Left lung (tissue), 10 donors: ENCODE data around the gene SORCS3. TPM values are rescaled to one million over a fixed set of nuclear protein-coding genes. Genes with fewer than 3 reads are reported as not detected.

ENCODE experiments used
- ATAC-seq: fragments of 200-7000 bp; cut with Tn5 transposase; one replicate; pipeline ENCODE4 v1.9.1; 2020; ENCODE audit warnings: moderate library complexity
- DNase-seq, 4 donors: peaks; one replicate each; pipeline ENCODE4 v3.0.0-alpha.2; 2013 to 2020
- H3K27ac ChIP-seq, 2 donors: fragments of 200-600 bp; sonication (generic) in 1 of 2; one replicate each; pipeline versions ENCODE4 v1.5.0 to v1.8.0; 2020 to 2021
- H3K27me3 ChIP-seq, 2 donors: fragments of 200-600 bp; sonication (generic) in 1 of 2; one replicate each; pipeline versions ENCODE4 v1.5.0 to v1.8.0; 2020 to 2021
- H3K36me3 ChIP-seq, 2 donors: fragments of 200-600 bp; sonication (generic) in 1 of 2; one replicate each; pipeline versions ENCODE4 v1.5.0 to v1.8.0; 2020 to 2021
- H3K4me1 ChIP-seq, 2 donors: fragments of 200-600 bp; one replicate each; pipeline ENCODE4 v1.8.0; 2021
- H3K4me3 ChIP-seq, 2 donors: fragments of 200-600 bp; sonication (generic) in 1 of 2; one replicate each; pipeline versions ENCODE4 v1.5.0 to v1.8.0; 2020 to 2021; ENCODE audit warnings: mild to moderate bottlenecking in 1 of 2
- H3K9me3 ChIP-seq, 2 donors: fragments of 200-600 bp; sonication (generic) in 1 of 2; one replicate each; pipeline versions ENCODE4 v1.5.0 to v1.8.0; 2020 to 2021
- intact Hi-C, 2 donors: fragments of 100-400 bp; cut with DNase I; formaldehyde crosslinking; loops; one replicate each; pipeline versions ENCODE4 v1.11.2 to v1.14.2; 2022
- polyA plus RNA-seq, 6 donors: library from polyadenylated mRNA; unstranded; fragments of 120-200 nt; gene quantifications; one replicate each; pipeline ENCODE4 v1.2.1, GENCODE V29; 2013; ENCODE audit not compliant: insufficient read length in 6 of 6
- total RNA-seq, 2 donors: library from RNA; stranded (reverse); fragmentation: NEBNext Ultra II Directional; extraction: Animal tissue kit (Norgen Biotek cat#: 25700); gene quantifications; one replicate each; pipeline ENCODE4 v1.2.1, GENCODE V29; 2021
- TF ChIP-seq, protein P1 (sequence below), 2 donors: fragments of 200-600 bp; sonication (generic) in 1 of 2; IDR thresholded peaks; one replicate each; pipeline versions ENCODE4 v1.5.0 to v1.8.0; 2021; ENCODE audit warnings: antibody characterized with exemption in 2 of 2
- donor health status: DM: no; HTN: yes; CAD: no.
- donor health status: DM: no; HTN: no; CAD: no.

SORCS3 gene
- total and polyA plus RNA-seq, 8 donors, result 0.05 to 0.24 (median 0.06) TPM; not detected in 2

GRCh38 chr10:105149371-105149891, 508.3 kb downstream of the SORCS3 start:
- no peaks in the 10 kb centered on the region for H3K36me3 ChIP-seq
- DNase-seq (no peak), ATAC-seq (no peak)
- no peak overlapping the region for H3K27ac ChIP-seq
- no peaks in the 10 kb centered on the region for H3K4me1 ChIP-seq
- TF ChIP-seq, protein P1, sequence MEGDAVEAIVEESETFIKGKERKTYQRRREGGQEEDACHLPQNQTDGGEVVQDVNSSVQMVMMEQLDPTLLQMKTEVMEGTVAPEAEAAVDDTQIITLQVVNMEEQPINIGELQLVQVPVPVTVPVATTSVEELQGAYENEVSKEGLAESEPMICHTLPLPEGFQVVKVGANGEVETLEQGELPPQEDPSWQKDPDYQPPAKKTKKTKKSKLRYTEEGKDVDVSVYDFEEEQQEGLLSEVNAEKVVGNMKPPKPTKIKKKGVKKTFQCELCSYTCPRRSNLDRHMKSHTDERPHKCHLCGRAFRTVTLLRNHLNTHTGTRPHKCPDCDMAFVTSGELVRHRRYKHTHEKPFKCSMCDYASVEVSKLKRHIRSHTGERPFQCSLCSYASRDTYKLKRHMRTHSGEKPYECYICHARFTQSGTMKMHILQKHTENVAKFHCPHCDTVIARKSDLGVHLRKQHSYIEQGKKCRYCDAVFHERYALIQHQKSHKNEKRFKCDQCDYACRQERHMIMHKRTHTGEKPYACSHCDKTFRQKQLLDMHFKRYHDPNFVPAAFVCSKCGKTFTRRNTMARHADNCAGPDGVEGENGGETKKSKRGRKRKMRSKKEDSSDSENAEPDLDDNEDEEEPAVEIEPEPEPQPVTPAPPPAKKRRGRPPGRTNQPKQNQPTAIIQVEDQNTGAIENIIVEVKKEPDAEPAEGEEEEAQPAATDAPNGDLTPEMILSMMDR (IDR thresholded peaks at IDR 0.05), result no peak
- H3K9me3 ChIP-seq, result no peaks in the 10 kb centered on the region
- intact Hi-C loops, result no loop called here
- no peaks in the 10 kb centered on the region for H3K27me3 ChIP-seq
- no peak overlapping the region for H3K4me3 ChIP-seq

GRCh38 chr10:105150259-105150880, 509.3 kb downstream of the SORCS3 start:
- H3K9me3 ChIP-seq, result no peaks in the 10 kb centered on the region
- no peak for ATAC-seq
- intact Hi-C loops, result no loop called here

GRCh38 chr10:105154736-105155135, 513.6 kb downstream of the SORCS3 start:
- Histone ChIP-seq H3K27ac (no peak overlapping the region), H3K27me3 (no peaks in the 10 kb centered on the region), H3K9me3 (no peaks in the 10 kb centered on the region), H3K36me3 (no peaks in the 10 kb centered on the region), H3K4me1 (no peaks in the 10 kb centered on the region), H3K4me3 (no peak overlapping the region)
- DNase-seq, result peak in 2 of 4 donors; percentile 15 to 35
- intact Hi-C loops, result no loop called here
- no peak for ATAC-seq
- TF ChIP-seq, protein P1 (IDR thresholded peaks at IDR 0.05), result no peak

More at GRCh38 chr10:105150259-105150880, 509.3 kb downstream of the SORCS3 start:
- no peaks in the 10 kb centered on the region for H3K4me1 ChIP-seq
- H3K36me3 ChIP-seq, result no peaks in the 10 kb centered on the region
- no peaks in the 10 kb centered on the region for H3K27me3 ChIP-seq
- no peak for DNase-seq
- H3K27ac ChIP-seq, result no peak overlapping the region
- H3K4me3 ChIP-seq, result no peak overlapping the region
- TF ChIP-seq, protein P1 (IDR thresholded peaks at IDR 0.05), result no peak

- Histone ChIP-seq H3K27me3 (no peaks in the 10 kb centered on the region), H3K9me3 (no peaks in the 10 kb centered on the region), H3K36me3 (no peaks in the 10 kb centered on the region), H3K4me3 (no peak overlapping the region), H3K27ac (no peak overlapping the region), H3K4me1 (no peaks in the 10 kb centered on the region)
- TF ChIP-seq, protein P1 (IDR thresholded peaks at IDR 0.05), result no peak
- no peak for ATAC-seq
- intact Hi-C loops, result no loop called here
- DNase-seq, result no peak
Measured at GRCh38 chr10:105159268-105159667, 518.2 kb downstream of the SORCS3 start.

DNA sequence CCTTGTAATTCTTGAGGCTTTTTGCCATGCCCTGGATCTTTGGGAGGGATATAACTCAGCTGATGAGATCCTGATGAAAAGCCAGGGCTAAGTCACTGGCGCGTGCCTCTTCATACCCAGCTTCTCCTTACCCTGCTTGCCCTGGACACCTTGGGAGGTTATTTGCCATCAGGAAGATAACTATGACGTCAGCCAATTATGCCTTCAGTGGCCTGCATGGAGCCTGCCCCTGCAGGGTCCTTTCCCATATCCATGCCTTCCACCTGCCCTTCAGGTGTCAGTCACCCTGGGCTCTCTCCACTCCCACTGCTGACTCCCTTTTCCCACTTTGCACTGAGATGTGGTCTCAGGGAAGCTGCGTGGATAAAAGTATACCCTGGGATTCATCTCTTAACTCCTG, 520.1 kb downstream of the SORCS3 start:
- Histone ChIP-seq H3K4me3 (no peak overlapping the region), H3K36me3 (no peaks in the 10 kb centered on the region), H3K27me3 (no peaks in the 10 kb centered on the region), H3K9me3 (no peaks in the 10 kb centered on the region), H3K27ac (no peak overlapping the region), H3K4me1 (no peaks in the 10 kb centered on the region)
- no peak for DNase-seq
- intact Hi-C loops, result no loop called here
- ATAC-seq, result no peak
- TF ChIP-seq, protein P1 (IDR thresholded peaks at IDR 0.05), result no peak
